Fibroblast of gingiva (primary cell): ENCODE data around the gene MTOR.
A peak's percentile ranks its signal among the peaks of the same experiment; 100 is the strongest.

Experiments used
- DNase-seq: peaks from one replicate; pipeline ENCODE4 v3.0.0-alpha.2; 2011; ENCODE audit warnings: low read depth

The MTOR gene

DNA sequence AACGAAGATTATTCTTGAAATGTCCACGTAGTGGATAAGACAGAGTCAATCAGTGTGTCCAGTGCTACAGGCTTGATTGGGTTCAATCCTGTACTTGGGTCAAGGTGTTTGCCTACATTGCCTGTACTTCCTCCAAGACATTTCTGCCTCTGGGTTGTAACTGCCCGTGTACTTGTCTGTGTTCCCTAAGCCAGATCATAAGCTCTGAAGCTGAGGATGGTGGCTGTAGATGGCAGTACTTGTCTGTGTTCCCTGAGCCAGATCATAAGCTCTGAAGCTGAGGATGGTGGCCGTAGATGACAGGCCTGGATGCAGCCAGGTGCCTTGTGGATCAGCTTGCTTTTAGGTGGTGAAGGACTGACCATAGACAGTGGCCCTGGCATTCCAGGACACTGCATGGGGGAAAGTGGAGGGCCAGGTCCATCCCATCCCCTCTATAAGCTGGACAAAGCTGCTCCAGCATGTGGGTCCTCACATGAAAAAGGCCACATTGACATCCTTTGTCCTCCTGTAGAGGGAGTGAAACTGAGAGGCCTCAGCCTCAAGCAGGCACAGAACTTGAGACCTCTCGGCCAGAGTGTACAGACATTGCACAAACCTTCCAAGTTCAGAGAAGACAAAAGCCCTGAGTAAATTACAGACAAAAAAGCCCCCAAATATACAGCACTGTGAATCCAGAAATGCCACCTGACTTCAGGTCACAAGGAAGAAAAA lies 200.5 kb downstream of the MTOR start:
- DNase-seq, result no peak

GRCh38 chr1:11059968-11060830 lies 202.2 kb downstream of the MTOR start, which contains the start of gene SRM:
TSS of gene SRM (minus strand) at chr1:11060018. CDS start at chr1:11059943, 75 bp downstream.
- peak; percentile 87 for DNase-seq

- no peak for DNase-seq
These were observed 203.0 kb downstream of the MTOR start for GRCh38 chr1:11059155-11059967.

DNA sequence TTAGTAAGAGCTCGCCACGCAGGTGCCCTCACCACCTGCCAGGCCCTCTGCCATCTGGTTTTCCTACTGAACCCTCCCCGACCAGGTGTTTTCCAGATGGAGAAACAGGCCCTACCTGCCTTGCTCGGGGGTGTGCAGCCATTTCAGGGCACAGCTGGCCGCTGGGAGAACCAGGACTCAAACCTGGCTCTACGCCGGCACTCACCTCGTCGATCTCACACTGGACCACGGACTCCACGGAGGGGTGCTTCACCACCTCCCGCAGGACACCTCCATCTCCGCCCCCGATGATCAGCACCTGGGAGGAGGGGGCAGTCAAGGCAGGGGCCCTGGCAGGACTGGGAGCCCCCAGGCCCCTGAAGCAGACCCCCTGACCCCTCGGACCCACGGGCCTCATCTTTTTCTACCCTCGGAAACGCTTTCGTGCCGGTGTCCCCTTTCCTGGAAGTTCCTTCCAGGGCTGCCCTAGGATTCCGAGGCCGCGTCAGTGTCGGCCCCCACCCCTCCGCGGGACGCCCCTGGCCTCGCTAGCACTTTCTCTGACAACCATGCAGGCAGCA lies 203.7 kb downstream of the MTOR start:
- DNase-seq, result no peak

DNA sequence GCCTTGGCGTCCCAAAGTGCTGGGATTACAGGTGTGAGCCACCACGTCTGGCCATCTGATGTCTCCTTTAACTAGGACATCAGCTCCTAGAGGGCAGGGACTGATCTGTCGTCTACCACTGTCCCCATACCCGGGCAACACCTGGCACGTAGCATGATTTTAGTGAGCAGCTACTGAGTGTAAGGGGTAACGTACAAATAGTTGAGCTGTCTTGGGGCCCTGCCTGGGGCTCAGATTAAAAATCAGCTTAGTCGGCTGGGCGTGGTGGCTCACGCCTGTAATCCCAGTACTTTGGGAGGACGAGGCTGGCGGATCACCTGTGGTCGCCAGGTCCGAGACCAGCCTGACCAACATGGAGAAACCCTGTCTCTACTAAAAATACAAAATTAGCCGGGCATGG lies 204.3 kb downstream of the MTOR start:
- no peak for DNase-seq

GRCh38 chr1:11057477-11057876 lies 204.9 kb downstream of the MTOR start:
- no peak for DNase-seq
